8988T (cell line): Measurements from ENCODE around the gene FRYL.
"Not testable (repeated sequence)": the region's sequence is repeated elsewhere in the genome, so short reads cannot be mapped to it uniquely, and the experiment has no call there.

Experiments
- DNase-seq: peaks from one replicate; pipeline ENCODE4 v3.0.0; 2011

Gene FRYL

GRCh38 chr4:48742412-48742811 lies 37.7 kb downstream of the FRYL start:
- no peak for DNase-seq

GRCh38 chr4:48739560-48740019 lies 40.5 kb downstream of the FRYL start:
- DNase-seq: no peak

GRCh38 chr4:48738856-48739255 lies 41.2 kb downstream of the FRYL start:
- no peak for DNase-seq

GRCh38 chr4:48728906-48729496 lies 51.1 kb downstream of the FRYL start:
- DNase-seq: not testable (repeated sequence)

GRCh38 chr4:48727666-48728459 lies 52.2 kb downstream of the FRYL start:
- DNase-seq: no peak

GRCh38 chr4:48725414-48725813 lies 54.7 kb downstream of the FRYL start:
- DNase-seq: no peak

- DNase-seq: no peak
Measured at GRCh38 chr4:48722509-48723446, 57.3 kb downstream of the FRYL start.

GRCh38 chr4:48720459-48720858 lies 59.6 kb downstream of the FRYL start:
- no peak for DNase-seq

- DNase-seq: no peak
Measured at GRCh38 chr4:48718818-48719465, 61.1 kb downstream of the FRYL start.

- not testable (repeated sequence) for DNase-seq
Measured at GRCh38 chr4:48716285-48716684, 63.8 kb downstream of the FRYL start.

- no peak for DNase-seq
Measured at GRCh38 chr4:48710446-48711209, 69.5 kb downstream of the FRYL start.

GRCh38 chr4:48709901-48710300 lies 70.2 kb downstream of the FRYL start:
- DNase-seq: no peak

- DNase-seq: no peak
Measured at GRCh38 chr4:48708610-48709009, 71.5 kb downstream of the FRYL start.

- no peak for DNase-seq
Measured at GRCh38 chr4:48706736-48707135, 73.3 kb downstream of the FRYL start.

GRCh38 chr4:48705609-48706008 lies 74.5 kb downstream of the FRYL start:
- DNase-seq: no peak

GRCh38 chr4:48704091-48704802 lies 75.8 kb downstream of the FRYL start:
- no peak for DNase-seq

GRCh38 chr4:48699475-48699874 lies 80.6 kb downstream of the FRYL start:
- no peak for DNase-seq

GRCh38 chr4:48698029-48698971 lies 81.8 kb downstream of the FRYL start:
- no peak for DNase-seq

- not testable (repeated sequence) for DNase-seq
Measured at GRCh38 chr4:48697516-48697915, 82.6 kb downstream of the FRYL start.

- DNase-seq: no peak
Measured at GRCh38 chr4:48694824-48695223, 85.3 kb downstream of the FRYL start.
